ENCODE measurements around the gene NPAS3.

DNA sequence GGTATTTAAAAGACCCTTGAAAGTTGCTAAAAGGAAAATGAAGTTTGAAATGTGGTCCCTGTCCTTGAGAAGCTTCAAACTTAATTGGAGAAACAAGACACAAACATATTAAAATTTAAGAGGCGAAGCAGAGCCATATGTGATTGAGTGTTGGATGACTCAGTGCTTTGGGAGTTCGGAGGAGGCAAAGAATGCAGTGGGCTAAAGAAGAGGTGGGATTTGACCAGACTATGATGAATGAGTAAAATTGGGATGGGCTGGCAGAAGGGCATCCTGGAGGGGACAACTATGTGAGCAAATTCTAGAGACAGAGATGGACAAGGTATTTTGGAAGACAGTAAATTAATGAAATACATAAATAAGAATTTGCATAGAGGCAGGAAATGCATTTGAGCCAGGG lies 653.6 kb downstream of the NPAS3 start:
- TF ChIP-seq, protein P1, sequence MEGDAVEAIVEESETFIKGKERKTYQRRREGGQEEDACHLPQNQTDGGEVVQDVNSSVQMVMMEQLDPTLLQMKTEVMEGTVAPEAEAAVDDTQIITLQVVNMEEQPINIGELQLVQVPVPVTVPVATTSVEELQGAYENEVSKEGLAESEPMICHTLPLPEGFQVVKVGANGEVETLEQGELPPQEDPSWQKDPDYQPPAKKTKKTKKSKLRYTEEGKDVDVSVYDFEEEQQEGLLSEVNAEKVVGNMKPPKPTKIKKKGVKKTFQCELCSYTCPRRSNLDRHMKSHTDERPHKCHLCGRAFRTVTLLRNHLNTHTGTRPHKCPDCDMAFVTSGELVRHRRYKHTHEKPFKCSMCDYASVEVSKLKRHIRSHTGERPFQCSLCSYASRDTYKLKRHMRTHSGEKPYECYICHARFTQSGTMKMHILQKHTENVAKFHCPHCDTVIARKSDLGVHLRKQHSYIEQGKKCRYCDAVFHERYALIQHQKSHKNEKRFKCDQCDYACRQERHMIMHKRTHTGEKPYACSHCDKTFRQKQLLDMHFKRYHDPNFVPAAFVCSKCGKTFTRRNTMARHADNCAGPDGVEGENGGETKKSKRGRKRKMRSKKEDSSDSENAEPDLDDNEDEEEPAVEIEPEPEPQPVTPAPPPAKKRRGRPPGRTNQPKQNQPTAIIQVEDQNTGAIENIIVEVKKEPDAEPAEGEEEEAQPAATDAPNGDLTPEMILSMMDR (IDR thresholded peaks at IDR 0.05 in 8 of 11, conservative IDR thresholded peaks at IDR 0.05 in 3 of 11): no peak
- TF ChIP-seq POLR2A (IDR thresholded peaks at IDR 0.05) (no peak), POLR2AphosphoS5 (IDR thresholded peaks at IDR 0.05) (no peak)
